Naive thymus-derived CD4-positive, alpha-beta T cell (primary cell): ENCODE results near the gene CA5A. TPM values are rescaled to one million over a fixed set of nuclear protein-coding genes. Genes with fewer than 3 reads are reported as not detected.

Source experiments
- ATAC-seq: fragments of 150-1000 bp; cut with Tn5 transposase; 2 replicates; pipeline ENCODE4 v1.10.0; 2021; ENCODE audit warnings: mild to moderate bottlenecking, moderate library complexity
- CTCF ChIA-PET: fragments of 350-600 bp; sonication (Branson Sonifier 250); formaldehyde crosslinking; loops from one replicate; lab custom pipeline; 2021; ENCODE audit warnings: antibody characterized with exemption; lab: Charles Lee
- POLR2A ChIA-PET: fragments of 350-600 bp; sonication (Branson Sonifier 250); formaldehyde crosslinking; loops from one replicate; lab custom pipeline; 2021; ENCODE audit warnings: antibody characterized with exemption, inconsistent platforms; lab: Charles Lee
- DNase-seq, 9 donors: peaks; one replicate each; pipeline versions ENCODE4 v3.0.0 to v3.0.0-alpha.2; 2020 to 2022; ENCODE audit warnings: mixed read lengths in 1 of 9
- H3K27ac ChIP-seq: one replicate; pipeline ENCODE4 v1.7.0; 2013; ENCODE audit warnings: mild to moderate bottlenecking, low read depth, low read length, moderate library complexity
- H3K27me3 ChIP-seq, 2 donors: one replicate each; pipeline ENCODE4 v1.7.0; 2013; ENCODE audit warnings: low read length in 2 of 2, mild to moderate bottlenecking in 2 of 2, moderate library complexity in 2 of 2; ENCODE audit not compliant: control insufficient read depth in 2 of 2, insufficient read depth in 2 of 2
- H3K36me3 ChIP-seq, 3 experiments: 1 replicate in 2 of 3; 2 replicates in 1 of 3; pipeline ENCODE4 v1.7.0; 2013; ENCODE audit warnings: low read length in 3 of 3, mild to moderate bottlenecking in 3 of 3, moderate library complexity in 1 of 3; ENCODE audit not compliant: insufficient read depth in 3 of 3, control insufficient read depth in 2 of 3
- H3K4me1 ChIP-seq, 2 donors: one replicate each; pipeline ENCODE4 v1.7.0; 2013; ENCODE audit warnings: low read length in 2 of 2, mild to moderate bottlenecking in 2 of 2, moderate library complexity in 1 of 2; ENCODE audit not compliant: control insufficient read depth in 2 of 2, insufficient read depth in 2 of 2
- H3K4me3 ChIP-seq: 2 replicates; pipeline ENCODE4 v1.7.0; 2013; ENCODE audit warnings: mild to moderate bottlenecking, low read length
- H3K9me3 ChIP-seq, 3 experiments: 1 replicate in 2 of 3; 2 replicates in 1 of 3; pipeline ENCODE4 v1.7.0; 2013; ENCODE audit warnings: low read length in 3 of 3; ENCODE audit not compliant: control insufficient read depth in 2 of 3
- H3K27ac Mint-ChIP-seq, 9 donors: one replicate each; pipeline ENCODE4 v1.8.0; 2020 to 2022; ENCODE audit warnings: mixed read lengths in 9 of 9, mild to moderate bottlenecking in 8 of 9, moderate library complexity in 5 of 9, inconsistent platforms in 2 of 9
- H3K27me3 Mint-ChIP-seq, 5 donors: one replicate each; pipeline ENCODE4 v1.8.0; 2021 to 2022; ENCODE audit warnings: mixed read lengths in 5 of 5, mild to moderate bottlenecking in 1 of 5
- H3K36me3 Mint-ChIP-seq, 5 donors: one replicate each; pipeline ENCODE4 v1.8.0; 2020 to 2022; ENCODE audit warnings: mixed read lengths in 5 of 5, mild to moderate bottlenecking in 3 of 5, inconsistent platforms in 1 of 5
- H3K4me1 Mint-ChIP-seq, 7 donors: one replicate each; pipeline ENCODE4 v1.8.0; 2020 to 2022; ENCODE audit warnings: mixed read lengths in 7 of 7, mild to moderate bottlenecking in 3 of 7, inconsistent platforms in 1 of 7
- H3K4me3 Mint-ChIP-seq, 10 donors: one replicate each; pipeline ENCODE4 v1.8.0; 2020 to 2022; ENCODE audit warnings: mild to moderate bottlenecking in 10 of 10, mixed read lengths in 10 of 10, moderate library complexity in 6 of 10, inconsistent platforms in 2 of 10
- H3K9me3 Mint-ChIP-seq, 11 donors: one replicate each; pipeline ENCODE4 v1.8.0; 2020 to 2022; ENCODE audit warnings: mixed read lengths in 11 of 11, mild to moderate bottlenecking in 4 of 11, inconsistent platforms in 1 of 11, moderate library complexity in 1 of 11
- intact Hi-C, 2 donors: fragments of 100-400 bp; cut with micrococcal nuclease; formaldehyde crosslinking; loops; one replicate each; pipeline ENCODE4 v1.15.1; 2023
- polyA plus RNA-seq, 2 donors: library from polyadenylated mRNA; unstranded; fragments of 300-500 nt; fragmentation: Illumina TruSeq; gene quantifications; one replicate each; pipeline ENCODE4 v1.2.3, GENCODE V29; 2021
- total RNA-seq, 6 experiments: library from RNA in 5 of 6; stranded (reverse) in 5 of 6; gene quantifications; 1 replicate in 5 of 6; 2 replicates in 1 of 6; pipeline ENCODE4 v1.2.3 and lab custom pipeline; 2021 to 2026

The CA5A gene
- total and polyA plus RNA-seq, 7 experiments from 2014 or later: not detected

DNA sequence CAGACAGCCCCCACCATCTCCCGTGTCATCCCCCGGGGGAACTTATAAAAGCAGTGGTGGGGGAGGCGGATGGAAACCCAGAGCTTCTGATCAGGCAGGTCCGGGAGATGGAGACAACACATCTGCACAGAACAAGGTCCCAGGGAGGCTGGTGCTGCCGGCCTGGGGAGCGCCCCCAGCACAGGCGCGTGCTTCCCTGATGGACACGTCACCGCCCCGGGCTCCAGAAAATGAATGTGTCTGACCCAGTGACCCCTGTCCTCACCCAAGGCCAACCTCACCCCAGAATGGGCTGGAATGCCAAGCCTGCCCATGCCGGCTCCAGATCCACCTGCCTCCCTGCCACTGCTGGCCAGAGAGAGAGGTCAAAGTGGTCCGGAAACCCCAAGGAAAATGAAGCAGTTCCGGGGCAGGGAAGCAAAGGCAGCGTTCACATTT lies 79.5 kb downstream of the CA5A start:
- Mint-ChIP-seq H3K27ac (peak overlapping the region in 6 of 9 donors; percentile 21 to 94 (median 58)), H3K9me3 (no peaks in the 10 kb centered on the region), H3K4me3 (peak overlapping the region in 1 of 10 donors; percentile 75), H3K36me3 (peaks cover 0 to 13% (median 0%) of the 10 kb centered on the region in 5 donors), H3K4me1 (peaks cover 9 to 71% (median 18%) of the 10 kb centered on the region in 7 donors), H3K27me3 (no peaks in the 10 kb centered on the region)
- DNase-seq (no peak), ATAC-seq (no peak)
- ChIA-PET POLR2A (no interaction called here), CTCF (interaction anchor here (0.6 kb wide), 2 partner anchors 16 to 112 kb away, joined by 3 read pairs; no protein-coding TSS in a partner anchor)
- H3K27ac ChIP-seq: no peak overlapping the region
- no peaks in the 10 kb centered on the region for H3K36me3 ChIP-seq
- intact Hi-C loops: no loop called here
- no peaks in the 10 kb centered on the region for H3K27me3 ChIP-seq
- H3K9me3 ChIP-seq: no peaks in the 10 kb centered on the region
- no peak overlapping the region for H3K4me3 ChIP-seq
- H3K4me1 ChIP-seq: peaks cover 15 to 38% of the 10 kb centered on the region in 2 donors

DNA sequence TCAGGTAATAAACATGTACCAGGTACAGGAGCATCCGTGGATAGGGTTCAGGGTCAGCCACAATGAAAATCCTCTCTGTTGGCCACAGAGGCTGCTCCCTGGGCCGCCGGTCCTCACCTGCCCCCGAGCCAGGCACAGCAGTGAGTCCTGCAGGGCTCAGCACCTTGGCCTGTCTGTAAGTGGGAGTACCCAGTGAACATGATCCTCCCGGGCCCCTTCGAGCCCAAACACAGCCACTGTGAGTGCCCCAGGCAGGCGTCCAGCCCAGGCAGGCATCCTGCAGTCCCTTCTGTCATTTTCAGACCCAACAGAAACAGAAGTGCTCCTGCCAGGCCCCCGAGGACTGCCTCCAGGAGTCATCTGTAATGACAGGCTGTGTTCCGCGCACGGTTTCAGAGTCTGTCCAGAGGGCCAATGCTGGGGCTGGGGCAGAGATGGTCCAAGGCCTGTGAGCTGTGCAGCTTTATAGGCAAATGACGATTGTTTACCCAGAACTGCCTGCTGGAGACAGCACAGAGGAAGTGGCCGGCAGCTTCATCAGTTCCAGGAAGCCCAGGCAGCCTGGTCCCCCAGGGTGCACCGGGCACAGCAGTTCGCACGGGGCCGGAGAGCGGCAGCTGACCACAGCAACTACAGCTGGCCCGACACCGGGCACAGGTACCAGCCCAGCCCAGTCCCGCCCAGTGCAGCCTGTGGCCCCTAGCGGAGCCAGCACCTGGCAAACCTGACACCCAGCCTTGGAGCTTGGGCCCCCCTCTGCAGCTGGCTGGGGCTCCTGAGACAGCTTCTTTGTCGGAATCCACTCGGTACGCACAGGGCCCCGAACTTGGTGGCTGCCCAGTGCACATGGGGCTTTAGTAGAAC lies 80.2 kb downstream of the CA5A start:
- ChIA-PET POLR2A (no interaction called here), CTCF (interaction anchor here (0.6 to 1.4 kb wide), 2 partner anchors 77 to 111 kb away, joined by 3 read pairs; no protein-coding TSS in a partner anchor)
- H3K36me3 Mint-ChIP-seq: peaks cover 0 to 15% (median 0%) of the 10 kb centered on the region in 5 donors
- Histone ChIP-seq H3K9me3 (no peaks in the 10 kb centered on the region), H3K36me3 (peaks cover 0 to 6% (median under 1%) of the 10 kb centered on the region in 3 experiments), H3K27ac (peak overlapping the region; percentile 14), H3K4me1 (peaks cover 15 to 34% of the 10 kb centered on the region in 2 donors), H3K27me3 (no peaks in the 10 kb centered on the region), H3K4me3 (peak overlapping the region; percentile 43)
- H3K27me3 Mint-ChIP-seq: no peaks in the 10 kb centered on the region
- DNase-seq (no peak), ATAC-seq (peak; percentile 36)
- intact Hi-C loops: no loop called here
- H3K4me1 Mint-ChIP-seq: peaks cover 9 to 69% (median 18%) of the 10 kb centered on the region in 7 donors
- H3K9me3 Mint-ChIP-seq: no peaks in the 10 kb centered on the region
- peak overlapping the region in 6 of 9 donors; percentile 11 to 94 (median 58) for H3K27ac Mint-ChIP-seq
- H3K4me3 Mint-ChIP-seq: peak overlapping the region in 5 of 10 donors; percentile 6 to 75 (median 23)

DNA sequence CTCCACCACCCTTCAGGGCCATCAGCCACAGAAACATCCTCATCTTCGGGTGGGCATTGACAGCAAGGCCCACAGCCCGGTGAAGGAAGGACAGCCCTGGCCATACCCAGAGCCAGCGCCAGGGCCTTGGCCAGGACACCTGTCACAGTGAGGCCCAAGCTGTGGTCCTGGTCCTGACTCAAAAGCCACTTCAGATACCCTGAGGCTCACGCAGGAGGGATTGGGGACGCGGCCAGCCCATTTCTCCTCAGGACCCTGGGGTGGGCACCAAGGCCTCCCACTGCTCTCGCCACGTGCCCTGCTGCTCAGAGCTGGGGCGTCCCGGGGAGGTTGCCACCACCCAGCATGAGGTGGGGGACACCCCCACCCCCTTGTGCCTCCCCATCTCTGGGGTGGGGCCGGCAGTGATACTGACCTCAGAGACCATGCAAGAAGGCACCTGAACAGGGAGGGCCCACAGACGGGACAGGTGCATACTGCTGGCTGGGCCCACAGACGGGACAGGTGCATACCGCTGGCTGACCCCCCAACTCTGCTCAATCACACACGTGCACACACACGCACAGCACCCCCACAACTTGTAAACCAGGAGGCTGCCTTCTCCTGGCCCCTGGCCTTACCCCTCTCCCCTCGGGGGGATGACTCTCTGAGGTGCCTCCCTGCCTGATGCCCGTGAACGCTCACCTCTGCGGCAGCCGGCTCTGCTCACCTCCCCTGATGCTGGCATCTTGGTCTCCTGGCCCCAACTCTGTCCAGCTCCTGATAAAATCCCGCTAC lies 81.2 kb downstream of the CA5A start:
- Mint-ChIP-seq H3K4me3 (peak overlapping the region in 3 of 10 donors; percentile 16 to 66 (median 63)), H3K27me3 (no peaks in the 10 kb centered on the region), H3K9me3 (no peaks in the 10 kb centered on the region), H3K27ac (peak overlapping the region in 5 of 9 donors; percentile 11 to 94 (median 77)), H3K36me3 (peaks cover 0 to 13% (median 0%) of the 10 kb centered on the region in 5 donors), H3K4me1 (peaks cover 9 to 67% (median 18%) of the 10 kb centered on the region in 7 donors)
- ChIA-PET POLR2A (no interaction called here), CTCF (interaction anchor here (0.9 to 1.4 kb wide), 2 partner anchors 27 to 76 kb away, joined by 3 read pairs; no protein-coding TSS in a partner anchor)
- Histone ChIP-seq H3K36me3 (peaks cover 0 to 10% (median 5%) of the 10 kb centered on the region in 3 experiments), H3K27ac (no peak overlapping the region), H3K27me3 (no peaks in the 10 kb centered on the region), H3K9me3 (no peaks in the 10 kb centered on the region), H3K4me3 (no peak overlapping the region), H3K4me1 (peaks cover 18 to 33% of the 10 kb centered on the region in 2 donors)
- intact Hi-C loops: loop anchor here in 1 of 2 donors (5.0 kb wide), 1 partner anchor 48 kb away; no protein-coding TSS in a partner anchor
- ATAC-seq: no peak
- no peak for DNase-seq

DNA sequence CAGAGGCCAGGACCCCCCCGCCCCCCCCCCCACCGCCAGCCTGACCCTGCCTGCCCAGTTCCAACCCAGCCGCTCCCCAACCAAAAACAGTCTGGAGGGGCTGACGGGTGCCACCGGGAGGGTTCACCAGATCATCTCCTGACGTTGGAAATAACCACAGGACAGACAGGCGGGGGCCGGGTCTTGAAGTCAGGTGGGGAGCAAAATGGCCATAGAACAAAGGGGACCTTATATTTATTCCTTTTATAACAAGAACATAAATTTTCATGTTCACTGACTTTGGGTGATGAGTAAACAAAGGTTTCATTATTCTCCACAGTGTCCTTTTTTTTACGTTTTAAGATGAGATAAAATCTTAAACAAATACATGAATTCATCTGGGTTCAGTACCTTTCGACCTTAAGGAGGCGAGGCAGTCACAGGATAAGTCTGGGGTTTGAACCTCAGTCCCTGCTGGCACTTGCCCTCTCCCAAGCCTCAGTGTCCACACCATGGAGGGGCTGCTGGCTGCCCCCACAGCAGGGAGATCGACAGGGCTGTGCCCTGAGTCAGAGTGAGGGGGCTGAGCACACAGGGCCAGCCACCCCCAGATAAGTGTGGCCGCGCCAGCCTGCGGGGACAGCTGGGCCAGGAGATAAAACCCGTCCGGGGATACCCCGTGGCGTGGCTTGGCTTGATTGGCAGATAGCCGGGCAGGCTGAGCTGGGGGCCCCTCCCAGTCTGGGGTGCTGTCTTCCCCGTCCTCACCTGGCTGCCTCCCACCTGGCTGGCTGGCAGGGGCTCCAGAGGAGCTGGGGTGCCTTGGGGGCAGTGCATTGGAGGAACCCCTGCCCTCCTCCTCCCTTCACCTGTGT lies 82.0 kb downstream of the CA5A start:
- H3K4me1 ChIP-seq: peaks cover 20 to 33% of the 10 kb centered on the region in 2 donors

DNA sequence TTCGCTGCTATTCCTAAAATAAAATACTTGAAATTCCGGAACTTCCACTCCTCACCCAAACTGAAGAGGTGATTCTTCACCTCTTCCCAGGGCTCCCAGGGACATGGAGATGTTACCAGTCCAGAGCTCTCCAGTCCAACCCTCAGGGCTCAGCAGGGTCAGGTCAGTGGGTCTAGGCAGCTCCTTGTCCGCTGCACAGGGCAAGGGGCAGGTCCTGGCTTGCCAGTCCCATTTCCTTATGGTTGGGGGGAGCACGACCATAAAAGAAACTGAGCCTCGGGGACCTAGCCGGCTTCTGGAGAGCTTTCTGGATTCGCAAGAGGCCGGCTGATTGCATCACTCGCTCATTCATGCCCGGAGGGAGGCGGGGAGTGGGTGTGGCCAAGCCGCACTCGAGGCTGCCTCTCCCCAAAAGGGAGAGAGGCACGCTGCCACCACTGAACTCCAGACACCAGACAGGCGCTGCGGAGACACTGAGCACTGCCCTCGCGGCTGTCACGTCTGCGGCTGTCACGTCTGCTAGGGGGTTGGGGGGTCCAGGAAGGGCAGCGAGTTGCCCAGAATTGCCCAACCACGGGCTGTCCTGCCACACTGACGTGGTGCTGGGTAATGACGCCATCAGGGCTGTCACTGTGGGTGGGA lies 82.8 kb downstream of the CA5A start:
- Histone ChIP-seq H3K27ac (peak overlapping the region; percentile 36), H3K4me3 (peak overlapping the region; percentile 18), H3K9me3 (no peaks in the 10 kb centered on the region), H3K4me1 (peaks cover 20 to 33% of the 10 kb centered on the region in 2 donors), H3K27me3 (no peaks in the 10 kb centered on the region), H3K36me3 (peaks cover 0 to 18% (median 5%) of the 10 kb centered on the region in 3 experiments)
- peaks cover 0 to 16% (median 0%) of the 10 kb centered on the region in 5 donors for H3K36me3 Mint-ChIP-seq
- peak; percentile 44 to 83 (median 60) for DNase-seq
- intact Hi-C loops: loop anchor here in 1 of 2 donors (5.0 kb wide), 1 partner anchor 46 kb away; no protein-coding TSS in a partner anchor
- H3K4me1 Mint-ChIP-seq: peaks cover 9 to 60% (median 18%) of the 10 kb centered on the region in 7 donors
- ChIA-PET CTCF (interaction anchor here (3.1 kb wide), 1 partner anchor 17 kb away, joined by 18 read pairs; the partner anchor contains the start of gene SLC7A5), POLR2A (interaction anchor here (0.8 to 1.4 kb wide), 2 partner anchors 15 to 47 kb away, joined by 3 read pairs; no protein-coding TSS in a partner anchor)
- no peaks in the 10 kb centered on the region for H3K27me3 Mint-ChIP-seq
- peak overlapping the region in 9 of 10 donors; percentile 41 to 84 (median 65) for H3K4me3 Mint-ChIP-seq
- peak overlapping the region in 5 of 9 donors; percentile 31 to 95 (median 74) for H3K27ac Mint-ChIP-seq
- ATAC-seq: peak; percentile 83
- no peaks in the 10 kb centered on the region for H3K9me3 Mint-ChIP-seq

More for the DNA sequence above, 82.0 kb downstream of the CA5A start:
- Mint-ChIP-seq H3K36me3 (peaks cover 0 to 13% (median 0%) of the 10 kb centered on the region in 5 donors), H3K27me3 (no peaks in the 10 kb centered on the region), H3K4me3 (peak overlapping the region in 5 of 10 donors; percentile 32 to 84 (median 64)), H3K9me3 (no peaks in the 10 kb centered on the region), H3K27ac (peak overlapping the region in 6 of 9 donors; percentile 31 to 94 (median 71)), H3K4me1 (peaks cover 9 to 63% (median 18%) of the 10 kb centered on the region in 7 donors)
- no peaks in the 10 kb centered on the region for H3K9me3 ChIP-seq
- H3K4me3 ChIP-seq: no peak overlapping the region
- peaks cover 0 to 10% (median 5%) of the 10 kb centered on the region in 3 experiments for H3K36me3 ChIP-seq
- DNase-seq (no peak), ATAC-seq (peak; percentile 21)
- ChIA-PET CTCF (interaction anchor here (0.9 to 3.1 kb wide), 2 partner anchors 16 to 26 kb away, joined by 3 to 18 read pairs; partner anchors contain the start of gene SLC7A5), POLR2A (no interaction called here)
- H3K27me3 ChIP-seq: no peaks in the 10 kb centered on the region
- intact Hi-C loops: loop anchor here in 1 of 2 donors (5.0 kb wide), 1 partner anchor 47 kb away; no protein-coding TSS in a partner anchor
- H3K27ac ChIP-seq: no peak overlapping the region
